WTC11 (cell line): Measurements from ENCODE around the gene HCN1. TPM values are rescaled to one million over a fixed set of nuclear protein-coding genes. Genes with fewer than 3 reads are reported as not detected.

Experiments
- ATAC-seq: fragments of 200-7000 bp; cut with Tn5 transposase; 2 replicates; pipeline ENCODE4 v1.10.0; 2021; ENCODE audit warnings: mild to moderate bottlenecking, moderate library complexity
- CTCF ChIA-PET: fragments of 300-600 bp; sonication (Branson Sonifier 250); formaldehyde crosslinking; loops from one replicate; lab custom pipeline; 2021; ENCODE audit warnings: antibody characterized with exemption; lab: Charles Lee
- POLR2A ChIA-PET: fragments of 350-600 bp; sonication (Branson Sonifier 250); formaldehyde crosslinking; loops from one replicate; lab custom pipeline; 2021; ENCODE audit warnings: antibody characterized with exemption; lab: Charles Lee
- DNase-seq: peaks from one replicate; pipeline ENCODE4 v3.0.0; 2021; ENCODE audit warnings: low spot score
- H3K27ac Mint-ChIP-seq: 2 replicates; pipeline ENCODE4 v1.8.0; 2021; ENCODE audit warnings: mixed read lengths
- H3K27me3 Mint-ChIP-seq: 2 replicates; pipeline ENCODE4 v1.8.0; 2021; ENCODE audit warnings: low read depth, mild to moderate bottlenecking, moderate library complexity, mixed read lengths
- H3K36me3 Mint-ChIP-seq: 2 replicates; pipeline ENCODE4 v1.8.0; 2021; ENCODE audit warnings: mixed read lengths
- H3K4me1 Mint-ChIP-seq: 2 replicates; pipeline ENCODE4 v1.8.0; 2022; ENCODE audit warnings: mixed read lengths
- H3K4me3 Mint-ChIP-seq: 2 replicates; pipeline ENCODE4 v1.8.0; 2021; ENCODE audit warnings: mild to moderate bottlenecking, moderate library complexity, mixed read lengths
- H3K9me3 Mint-ChIP-seq: 2 replicates; pipeline ENCODE4 v1.8.0; 2021; ENCODE audit warnings: mixed read lengths
- AR ChIP-seq: fragments of 250-450 bp; sonication (Bioruptor Pico); IDR thresholded peaks from 2 replicates; pipeline ENCODE4 v1.9.0; 2021; ENCODE audit warnings: mild to moderate bottlenecking
- ATF6 ChIP-seq: sonication (generic); formaldehyde crosslinking; IDR thresholded peaks from 2 replicates; pipeline ENCODE4 v1.8.1; 2023; ENCODE audit warnings: mild to moderate bottlenecking, missing genetic modification reagents
- CBFB ChIP-seq: sonication (generic); formaldehyde crosslinking; IDR thresholded peaks from 2 replicates; pipeline ENCODE4 v1.8.1; 2022; ENCODE audit warnings: mild to moderate bottlenecking, low read depth, missing genetic modification reagents
- ELF4 ChIP-seq: sonication (generic); formaldehyde crosslinking; IDR thresholded peaks from 2 replicates; pipeline ENCODE4 v1.8.1; 2022; ENCODE audit warnings: low read depth, mild to moderate bottlenecking, moderate library complexity, missing genetic modification reagents
- EMX1 ChIP-seq: fragments of 250-450 bp; sonication (Bioruptor Pico); IDR thresholded peaks from 2 replicates; pipeline ENCODE4 v1.8.0; 2021; ENCODE audit warnings: mild to moderate bottlenecking
- IRF1 ChIP-seq: sonication (generic); formaldehyde crosslinking; IDR thresholded peaks from 2 replicates; pipeline ENCODE4 v1.8.0; 2023; ENCODE audit warnings: missing genetic modification reagents
- JUN ChIP-seq: sonication (generic); formaldehyde crosslinking; IDR thresholded peaks from 2 replicates; pipeline ENCODE4 v1.8.0; 2023; ENCODE audit warnings: mild to moderate bottlenecking, missing genetic modification reagents
- MYBL2 ChIP-seq: sonication (generic); formaldehyde crosslinking; IDR thresholded peaks from 2 replicates; pipeline ENCODE4 v1.8.1; 2023; ENCODE audit warnings: mild to moderate bottlenecking, moderate library complexity, missing genetic modification reagents
- NR2C2 ChIP-seq: sonication (generic); formaldehyde crosslinking; IDR thresholded peaks from 2 replicates; pipeline ENCODE4 v1.8.0; 2022; ENCODE audit warnings: mild to moderate bottlenecking, missing genetic modification reagents
- STAT6 ChIP-seq: sonication (generic); formaldehyde crosslinking; conservative IDR thresholded peaks from 2 replicates; pipeline ENCODE4 v1.8.1; 2023; ENCODE audit warnings: mild to moderate bottlenecking, low read depth, missing genetic modification reagents, moderate library complexity
- TEAD1 ChIP-seq: sonication (generic); formaldehyde crosslinking; IDR thresholded peaks from 2 replicates; pipeline ENCODE4 v1.8.0; 2022; ENCODE audit warnings: mild to moderate bottlenecking, missing genetic modification reagents
- USF1 ChIP-seq: sonication (generic); formaldehyde crosslinking; IDR thresholded peaks from 2 replicates; pipeline ENCODE4 v1.8.0; 2022; ENCODE audit warnings: mild to moderate bottlenecking, missing genetic modification reagents
- USF2 ChIP-seq: sonication (generic); formaldehyde crosslinking; IDR thresholded peaks from 2 replicates; pipeline ENCODE4 v1.8.1; 2023; ENCODE audit warnings: mild to moderate bottlenecking, missing genetic modification reagents, moderate library complexity
- ZNF219 ChIP-seq: sonication (generic); formaldehyde crosslinking; IDR thresholded peaks from 2 replicates; pipeline ENCODE4 v1.8.0; 2023; ENCODE audit warnings: missing genetic modification reagents, mild to moderate bottlenecking, borderline replicate concordance
- ZNF416 ChIP-seq: fragments of 250-450 bp; sonication (Bioruptor Pico); IDR thresholded peaks from 2 replicates; pipeline ENCODE4 v1.9.0; 2021; ENCODE audit warnings: mild to moderate bottlenecking, inconsistent platforms
- ZNF423 ChIP-seq: fragments of 250-450 bp; sonication (Bioruptor Pico); IDR thresholded peaks from 2 replicates; pipeline ENCODE4 v2.1.2; 2022; ENCODE audit warnings: mild to moderate bottlenecking, moderate library complexity
- ZNF425 ChIP-seq: fragments of 250-450 bp; sonication (Bioruptor Pico); conservative IDR thresholded peaks from 2 replicates; pipeline ENCODE4 v1.9.0; 2021; ENCODE audit warnings: mild to moderate bottlenecking
- total RNA-seq: library from RNA; stranded (reverse); gene quantifications from 3 replicates; pipeline ENCODE4 v1.2.3, GENCODE V29; 2021

The HCN1 gene
- total RNA-seq, 1 experiment from 2014 or later: 2.2 TPM

GRCh38 chr5:45627076-45627656 is 69.0 kb downstream of the HCN1 start:
- Mint-ChIP-seq H3K9me3 (peaks cover 3% of the 10 kb centered on the region), H3K36me3 (no peaks in the 10 kb centered on the region), H3K27me3 (no peaks in the 10 kb centered on the region; the same call in 1 of the 2 replicates), H3K27ac (no peak overlapping the region), H3K4me1 (peaks cover 11% of the 10 kb centered on the region), H3K4me3 (no peak overlapping the region)
- ATAC-seq: no peak
- no peak for DNase-seq
- TF ChIP-seq STAT6 (CRISPR knock-in tag): no peak
- no peak for TF ChIP-seq USF1 (CRISPR knock-in tag)
- no peak for TF ChIP-seq MYBL2 (CRISPR knock-in tag)
- no peak for TF ChIP-seq ELF4 (CRISPR knock-in tag)
- TF ChIP-seq IRF1 (CRISPR knock-in tag): no peak
- no peak for TF ChIP-seq JUN (CRISPR knock-in tag)
- TF ChIP-seq NR2C2: no peak
- no peak for TF ChIP-seq CBFB (CRISPR knock-in tag)
- TF ChIP-seq ZNF416 (CRISPR knock-in tag): no peak
- no peak for TF ChIP-seq ZNF425 (CRISPR knock-in tag)
- TF ChIP-seq AR (CRISPR knock-in tag): no peak
- no peak for TF ChIP-seq ZNF219
- no peak for TF ChIP-seq EMX1 (CRISPR knock-in tag)
- no peak for TF ChIP-seq ZNF423 (CRISPR knock-in tag)
- no peak for TF ChIP-seq ATF6 (CRISPR knock-in tag)
- TF ChIP-seq USF2: no peak
- TF ChIP-seq TEAD1 (CRISPR knock-in tag): no peak
- ChIA-PET POLR2A (no interaction called here), CTCF (no interaction called here)
